HepG2 (cell line): ENCODE results near the gene PRSS53. TPM values are rescaled to one million over a fixed set of nuclear protein-coding genes. Genes with fewer than 3 reads are reported as not detected.

Source experiments
- ARID3A ChIP-seq: IDR thresholded peaks from 2 replicates; pipeline ENCODE4 v1.6.1; 2012; ENCODE audit warnings: low read depth, low read length, improper control_type of control experiment
- ATF4 ChIP-seq, 2 experiments: fragments of 450-650 bp in 1 of 2; sonication (generic) in 1 of 2; formaldehyde crosslinking; IDR thresholded peaks; 2 replicates each; pipeline versions ENCODE4 v1.5.0 to v1.8.0; 2020 to 2022; ENCODE audit warnings: mild to moderate bottlenecking in 1 of 2, missing genetic modification reagents in 1 of 2
- CCDC6 ChIP-seq: sonication (generic); formaldehyde crosslinking; IDR thresholded peaks from 2 replicates; pipeline ENCODE4 v1.8.1; 2022; ENCODE audit warnings: mild to moderate bottlenecking, missing genetic modification reagents, moderate library complexity
- CEBPG ChIP-seq: IDR thresholded peaks from 2 replicates; pipeline ENCODE4 v1.6.1; 2016
- ERF ChIP-seq: IDR thresholded peaks from 2 replicates; pipeline ENCODE4 v1.6.1; 2018; ENCODE audit warnings: missing biosample characterization, missing genetic modification reagents
- EZH2 ChIP-seq: conservative IDR thresholded peaks from 2 replicates; pipeline ENCODE4 v1.6.1; 2012; ENCODE audit warnings: mild to moderate bottlenecking, low read depth, low read length, moderate library complexity
- FOXK1 ChIP-seq: sonication (generic); formaldehyde crosslinking; IDR thresholded peaks from 2 replicates; pipeline ENCODE4 v1.4.0; 2020; ENCODE audit warnings: low read depth, missing genetic modification reagents, borderline replicate concordance
- IRF2 ChIP-seq: IDR thresholded peaks from 2 replicates; pipeline ENCODE4 v1.6.1; 2018; ENCODE audit warnings: missing genetic modification reagents, missing compliant biosample characterization
- PATZ1 ChIP-seq: sonication (generic); formaldehyde crosslinking; IDR thresholded peaks from 2 replicates; pipeline ENCODE4 v1.4.0; 2020; ENCODE audit warnings: missing genetic modification reagents
- PCBP1 ChIP-seq: fragments of 200-400 bp; formaldehyde crosslinking; IDR thresholded peaks from 2 replicates; pipeline ENCODE4 v1.6.1; 2017; ENCODE audit warnings: mild to moderate bottlenecking, low read depth, low read length, borderline replicate concordance
- SMYD3 ChIP-seq: sonication (generic); formaldehyde crosslinking; IDR thresholded peaks from 2 replicates; pipeline ENCODE4 v1.8.1; 2023; ENCODE audit warnings: mild to moderate bottlenecking, missing genetic modification reagents
- SOX13 ChIP-seq, 3 experiments: fragments of 450-650 bp in 1 of 3; sonication (generic) in 1 of 3; formaldehyde crosslinking in 1 of 3; IDR thresholded peaks in 2 of 3; conservative IDR thresholded peaks in 1 of 3; 2 replicates each; pipeline versions ENCODE4 v1.5.0 to v1.6.1; 2016 to 2020; ENCODE audit warnings: antibody characterized with exemption in 1 of 3, mild to moderate bottlenecking in 1 of 3, missing compliant biosample characterization in 1 of 3, missing genetic modification reagents in 1 of 3, moderate library complexity in 1 of 3
- SP2 ChIP-seq: sonication (generic); formaldehyde crosslinking; IDR thresholded peaks from 2 replicates; pipeline ENCODE4 v1.5.1; 2020; ENCODE audit warnings: mild to moderate bottlenecking, missing genetic modification reagents
- TCF7 ChIP-seq: sonication (generic); IDR thresholded peaks from 2 replicates; pipeline ENCODE4 v1.6.1; 2016; ENCODE audit warnings: antibody characterized with exemption, low read depth
- TOPORS ChIP-seq: sonication (generic); formaldehyde crosslinking; IDR thresholded peaks from 2 replicates; pipeline ENCODE4 v1.8.0; 2023; ENCODE audit warnings: mild to moderate bottlenecking, missing genetic modification reagents
- ZBTB46 ChIP-seq: sonication (generic); formaldehyde crosslinking; IDR thresholded peaks from 2 replicates; pipeline ENCODE4 v1.4.0; 2020; ENCODE audit warnings: mild to moderate bottlenecking, missing genetic modification reagents, borderline replicate concordance
- ZIK1 ChIP-seq: sonication (generic); formaldehyde crosslinking; IDR thresholded peaks from 2 replicates; pipeline ENCODE4 v1.5.0; 2020; ENCODE audit warnings: mild to moderate bottlenecking, low read depth, missing genetic modification reagents, borderline replicate concordance
- ZMYM2 ChIP-seq: sonication (generic); formaldehyde crosslinking; IDR thresholded peaks from 2 replicates; pipeline ENCODE4 v1.8.0; 2022; ENCODE audit warnings: mild to moderate bottlenecking, missing genetic modification reagents
- ZNF180 ChIP-seq: sonication (generic); formaldehyde crosslinking; IDR thresholded peaks from 2 replicates; pipeline ENCODE4 v1.4.0; 2020; ENCODE audit warnings: low read depth, missing genetic modification reagents, borderline replicate concordance
- ZNF24 ChIP-seq: fragments of 450-650 bp; IDR thresholded peaks from 2 replicates; pipeline ENCODE4 v1.6.1; 2017; ENCODE audit warnings: antibody characterized with exemption, mild to moderate bottlenecking
- ZNF784 ChIP-seq: sonication (generic); formaldehyde crosslinking; IDR thresholded peaks from 2 replicates; pipeline ENCODE4 v1.5.1; 2020; ENCODE audit warnings: missing genetic modification reagents, mild to moderate bottlenecking, borderline replicate concordance
- polyA plus RNA-seq, 8 experiments: library from polyadenylated mRNA; depleted of rRNA in 3 of 8; stranded (reverse) in 7 of 8; unstranded in 1 of 8; fragments of >200 nt; fragmentation: Illumina TruSeq in 4 of 8; extraction: Trizol in 4 of 8; gene quantifications; 2 replicates each; pipeline versions ENCODE4 v1.2.1 to v1.2.3, GENCODE V29; 2011 to 2016; ENCODE audit warnings: low read depth in 4 of 8, missing spikeins in 1 of 8, mixed read lengths in 1 of 8; ENCODE audit not compliant: insufficient read depth in 1 of 8
- total RNA-seq, 5 experiments: library from RNA; depleted of rRNA; stranded (reverse); fragments of >200 nt; fragmentation: Illumina TruSeq; extraction: Trizol; gene quantifications; 2 replicates each; pipeline ENCODE4 v1.2.3, GENCODE V29; 2016; ENCODE audit warnings: low read depth in 1 of 5

PRSS53 gene
- total and polyA plus RNA-seq, 2 of the 13 experiments (the other 11 are each of a cell fraction or from before 2014, with no cell fraction given) = 2.2 to 7.4 TPM

GRCh38 chr16:31117384-31118222, 28.9 kb upstream of the PRSS53 start, which contains the start of gene KAT8 (continued):
- TF ChIP-seq ATF4 (CRISPR knock-in tag; IDR thresholded peaks at IDR 0.05) (peak in 1 of 2 experiments; percentile 87; a peak in 2 of 4 replicates), ZIK1 (CRISPR knock-in tag) (no peak), ZNF784 (peak; percentile 92; the same call in 1 of the 2 replicates), ZBTB46 (CRISPR knock-in tag) (no peak), CEBPG (peak; percentile 59), SMYD3 (CRISPR knock-in tag) (0 out of 2 replicates have a peak, but pooled peaks have one; percentile 66), TOPORS (peak; percentile 92), SOX13 (IDR thresholded peaks at IDR 0.05) (no peak; the same call in 1 of the 2 replicates), SOX13 (CRISPR knock-in tag; conservative IDR thresholded peaks at IDR 0.05 in 1 of 2, IDR thresholded peaks at IDR 0.05 in 1 of 2) (peak in 1 of 2 experiments; percentile 25; a peak in 1 of 4 replicates), PATZ1 (CRISPR knock-in tag) (peak; percentile 45; the same call in 1 of the 2 replicates), ZMYM2 (CRISPR knock-in tag) (no peak), ZNF24 (no peak), ARID3A (no peak), EZH2 (no peak), TCF7 (no peak), FOXK1 (CRISPR knock-in tag) (peak; percentile 94), ZNF180 (no peak), SP2 (CRISPR knock-in tag) (peak; percentile 91), PCBP1 (peak; percentile 75; the same call in 1 of the 2 replicates), CCDC6 (CRISPR knock-in tag) (no peak; the same call in 1 of the 2 replicates), ERF (CRISPR knock-in tag) (peak; percentile 96; the same call in 1 of the 2 replicates), IRF2 (CRISPR knock-in tag) (peak; percentile 79)
